PC-3 (cell line): ENCODE measurements around the gene ZP1.

ENCODE experiments used
- EZH2phosphoT487 ChIP-seq: fragments of 300-600 bp; sonication (generic); IDR thresholded peaks from 2 replicates; pipeline ENCODE4 v1.6.1; 2018; ENCODE audit warnings: mild to moderate bottlenecking, antibody characterized with exemption, low read length, borderline replicate concordance
- TF ChIP-seq, protein P1 (sequence below): fragments of 300-600 bp; sonication (generic); conservative IDR thresholded peaks from 2 replicates; pipeline ENCODE4 v1.5.1; 2017; ENCODE audit warnings: antibody characterized with exemption, low read depth, mild to moderate bottlenecking, low read length

DNA sequence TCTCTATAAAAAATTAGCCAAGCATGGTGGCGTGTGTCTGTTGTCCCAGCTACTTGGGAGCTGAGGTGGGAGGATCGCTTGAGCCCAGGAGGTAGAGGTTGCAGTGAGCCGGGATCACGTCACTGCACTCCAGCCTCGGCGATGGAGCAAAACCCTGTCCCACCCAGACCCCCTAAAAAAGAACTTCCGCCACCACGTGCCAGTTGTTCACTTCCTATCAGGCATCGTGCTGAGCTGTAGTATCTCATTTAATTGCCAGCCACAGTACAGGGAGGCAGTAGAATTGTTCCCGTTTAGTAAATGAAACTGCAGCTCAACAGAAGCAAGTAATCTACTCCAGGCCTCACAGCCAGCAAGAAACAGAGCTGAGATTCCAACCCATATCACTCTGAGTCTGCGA is 53.9 kb downstream of the ZP1 start:
- TF ChIP-seq, protein P1, sequence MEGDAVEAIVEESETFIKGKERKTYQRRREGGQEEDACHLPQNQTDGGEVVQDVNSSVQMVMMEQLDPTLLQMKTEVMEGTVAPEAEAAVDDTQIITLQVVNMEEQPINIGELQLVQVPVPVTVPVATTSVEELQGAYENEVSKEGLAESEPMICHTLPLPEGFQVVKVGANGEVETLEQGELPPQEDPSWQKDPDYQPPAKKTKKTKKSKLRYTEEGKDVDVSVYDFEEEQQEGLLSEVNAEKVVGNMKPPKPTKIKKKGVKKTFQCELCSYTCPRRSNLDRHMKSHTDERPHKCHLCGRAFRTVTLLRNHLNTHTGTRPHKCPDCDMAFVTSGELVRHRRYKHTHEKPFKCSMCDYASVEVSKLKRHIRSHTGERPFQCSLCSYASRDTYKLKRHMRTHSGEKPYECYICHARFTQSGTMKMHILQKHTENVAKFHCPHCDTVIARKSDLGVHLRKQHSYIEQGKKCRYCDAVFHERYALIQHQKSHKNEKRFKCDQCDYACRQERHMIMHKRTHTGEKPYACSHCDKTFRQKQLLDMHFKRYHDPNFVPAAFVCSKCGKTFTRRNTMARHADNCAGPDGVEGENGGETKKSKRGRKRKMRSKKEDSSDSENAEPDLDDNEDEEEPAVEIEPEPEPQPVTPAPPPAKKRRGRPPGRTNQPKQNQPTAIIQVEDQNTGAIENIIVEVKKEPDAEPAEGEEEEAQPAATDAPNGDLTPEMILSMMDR: no peak
- no peak for TF ChIP-seq EZH2phosphoT487
